HG03196 (cell line): ENCODE results near the gene DRC7.

Experiments used
- ATAC-seq: cut with Tn5 transposase; IDR thresholded peaks from one replicate; pipeline ENCODE4 v1.9.1; 2021; ENCODE audit not compliant: unreplicated experiment

DRC7 gene

GRCh38 chr16:57759541-57760356 is 65.1 kb downstream of the DRC7 start:
- ATAC-seq: no peak

DNA sequence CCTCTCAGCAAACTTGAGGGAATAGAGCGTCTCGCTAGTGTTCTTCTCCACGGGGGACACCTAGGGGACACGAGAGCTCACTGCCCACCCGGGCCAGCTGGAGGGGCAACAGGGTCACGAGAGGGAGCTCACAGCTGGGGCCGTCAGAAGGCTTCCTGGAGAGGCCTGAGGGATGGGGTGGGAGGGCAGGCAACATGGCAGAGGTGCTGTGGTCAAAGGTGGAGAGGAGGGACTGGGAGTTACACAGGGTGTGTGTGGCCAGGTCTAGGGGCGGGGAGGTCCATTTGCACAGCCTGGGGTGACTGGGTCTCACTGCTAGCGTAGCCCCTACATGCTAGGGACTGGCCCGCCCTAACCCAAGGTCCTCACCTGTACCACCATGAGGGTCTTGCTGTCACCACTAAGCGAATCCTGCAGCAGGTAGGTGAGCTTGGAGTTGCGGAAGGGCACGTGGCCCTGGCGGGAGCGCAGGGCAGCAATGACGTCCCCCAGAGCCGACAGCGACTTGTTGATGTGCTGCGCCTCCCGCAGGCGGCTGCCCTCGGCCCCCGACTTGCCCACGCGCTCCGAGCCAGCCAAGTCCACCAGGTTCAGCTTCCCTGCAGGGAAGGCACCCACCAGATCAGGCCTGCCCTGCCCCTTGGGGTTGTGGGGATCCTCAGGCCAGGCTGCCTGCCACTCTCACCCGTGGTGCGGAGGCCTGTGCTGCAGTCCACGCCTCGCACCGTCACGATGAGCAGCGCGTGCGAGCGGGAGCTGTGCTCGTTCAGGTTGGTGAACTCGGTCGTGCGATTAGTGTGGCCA is 66.0 kb downstream of the DRC7 start:
- no peak for ATAC-seq

DNA sequence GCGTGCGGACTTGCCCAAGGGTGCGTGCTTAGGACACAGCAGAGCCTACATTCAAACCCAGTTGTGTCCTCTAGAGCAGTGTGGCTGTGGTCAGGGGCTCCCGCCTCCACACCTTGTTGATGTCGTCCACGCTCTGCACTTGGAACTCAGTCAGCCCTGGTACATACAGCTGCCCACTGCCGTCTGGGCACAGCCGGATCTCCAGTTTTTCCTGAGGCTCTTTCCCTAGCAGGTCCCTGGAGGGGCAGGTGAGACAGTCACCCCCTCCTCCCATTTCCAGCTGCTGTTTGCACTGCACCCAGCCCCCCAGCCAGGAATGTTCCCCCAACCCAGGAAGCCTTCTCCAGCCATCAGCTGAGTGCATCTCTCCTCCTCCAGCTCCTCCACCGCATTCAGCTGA is 66.7 kb downstream of the DRC7 start:
- ATAC-seq: no peak

- ATAC-seq: no peak
These were observed 67.4 kb downstream of the DRC7 start for GRCh38 chr16:57761957-57762356.

GRCh38 chr16:57762365-57763040 is 67.9 kb downstream of the DRC7 start:
- ATAC-seq: no peak

DNA sequence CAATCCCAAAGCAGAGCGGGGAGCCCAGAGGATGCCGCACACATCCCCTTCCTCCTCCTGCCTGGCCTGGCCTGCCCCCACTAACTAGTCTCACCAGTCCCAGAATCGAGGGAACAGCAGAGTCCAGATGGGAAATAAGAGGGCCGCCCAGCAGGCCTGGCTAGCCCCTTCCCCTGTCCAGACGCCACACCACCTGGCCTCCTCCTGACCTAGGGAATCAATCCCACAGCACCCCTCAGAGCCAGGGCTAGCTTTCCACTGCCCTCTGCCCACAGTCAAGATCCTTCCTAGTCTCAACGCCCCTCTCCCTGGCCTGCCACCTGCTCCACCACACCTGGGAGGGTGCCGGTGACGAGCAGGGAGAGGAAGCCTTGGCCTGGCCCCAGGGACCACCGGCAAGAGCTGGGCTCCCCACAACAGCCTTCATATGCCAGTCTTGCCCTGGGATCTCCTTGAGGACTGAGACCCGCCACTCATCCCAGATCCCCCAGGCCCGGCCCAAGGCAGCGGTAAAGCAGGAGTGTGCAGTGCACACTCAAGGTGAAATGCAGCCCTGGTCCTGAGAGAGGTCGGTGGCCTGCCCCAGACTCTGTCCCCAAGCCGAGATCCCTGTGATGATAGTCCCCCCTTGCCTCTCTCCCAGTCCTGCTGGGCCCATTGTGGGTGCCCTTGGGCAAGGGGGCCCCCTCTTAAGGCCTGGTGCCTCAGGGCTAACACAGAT is 68.8 kb downstream of the DRC7 start:
- no peak for ATAC-seq

- no peak for ATAC-seq
These were observed 69.4 kb downstream of the DRC7 start for GRCh38 chr16:57764006-57764340.

GRCh38 chr16:57764341-57765159 is 69.9 kb downstream of the DRC7 start:
- ATAC-seq: no peak

DNA sequence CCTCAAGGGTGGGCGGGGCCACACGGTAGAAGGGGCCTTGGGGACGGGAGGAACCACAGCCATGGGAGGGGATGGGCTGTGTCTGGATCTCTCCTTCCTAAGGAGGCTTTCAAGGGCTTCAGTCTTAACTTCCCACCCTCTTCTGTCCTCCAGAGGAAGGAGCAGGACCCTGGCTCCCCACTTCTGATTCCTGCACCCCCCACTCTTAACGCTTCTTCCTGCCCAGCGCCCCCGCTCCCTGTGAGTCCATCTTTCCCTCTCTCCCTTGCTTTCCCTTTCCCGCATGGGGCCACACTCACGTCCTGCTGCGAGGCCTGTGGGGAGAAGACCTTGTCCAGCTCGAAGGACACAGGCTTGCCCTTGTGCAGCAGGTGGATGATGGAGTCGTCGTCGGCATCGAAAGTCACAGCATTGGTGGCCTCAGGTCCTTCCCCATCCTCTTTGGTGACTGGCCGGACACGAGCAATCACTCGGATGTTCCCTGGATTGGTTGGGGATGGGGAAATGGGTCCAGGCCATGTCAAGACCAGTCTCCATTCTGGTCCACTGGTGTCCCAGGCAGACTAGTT is 70.6 kb downstream of the DRC7 start:
- no peak for ATAC-seq

- no peak for ATAC-seq
These were observed 72.2 kb downstream of the DRC7 start for GRCh38 chr16:57766714-57767348.

DNA sequence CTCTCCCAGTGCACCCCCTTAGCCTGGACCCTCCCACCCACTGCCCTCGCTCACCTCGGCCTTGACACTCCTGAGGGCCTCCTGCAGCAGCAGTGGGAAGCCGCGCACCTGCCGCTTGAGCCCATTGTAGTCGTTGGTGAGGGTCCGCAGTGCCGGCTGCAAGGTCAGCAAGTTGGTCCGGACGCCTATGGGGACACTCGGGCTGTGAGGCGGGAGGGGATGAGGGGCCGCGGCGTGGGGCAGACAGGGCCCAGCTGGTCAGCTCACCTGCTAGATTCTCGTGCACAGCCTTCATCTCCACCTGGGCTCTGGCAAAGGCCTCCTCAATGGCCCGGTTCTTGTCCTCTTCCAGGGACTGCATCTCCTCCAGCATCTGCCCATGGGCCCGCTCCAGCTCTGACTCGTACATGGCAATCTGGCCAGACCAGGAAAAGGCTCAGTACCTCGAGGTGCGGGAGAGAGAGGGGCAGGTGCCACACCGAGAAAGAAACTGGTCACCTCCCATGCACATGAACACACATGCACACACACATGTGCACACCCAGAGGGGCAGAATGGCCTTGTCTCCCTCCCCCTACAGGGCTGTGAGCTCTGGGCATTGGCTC is 75.0 kb downstream of the DRC7 start:
- no peak for ATAC-seq

DNA sequence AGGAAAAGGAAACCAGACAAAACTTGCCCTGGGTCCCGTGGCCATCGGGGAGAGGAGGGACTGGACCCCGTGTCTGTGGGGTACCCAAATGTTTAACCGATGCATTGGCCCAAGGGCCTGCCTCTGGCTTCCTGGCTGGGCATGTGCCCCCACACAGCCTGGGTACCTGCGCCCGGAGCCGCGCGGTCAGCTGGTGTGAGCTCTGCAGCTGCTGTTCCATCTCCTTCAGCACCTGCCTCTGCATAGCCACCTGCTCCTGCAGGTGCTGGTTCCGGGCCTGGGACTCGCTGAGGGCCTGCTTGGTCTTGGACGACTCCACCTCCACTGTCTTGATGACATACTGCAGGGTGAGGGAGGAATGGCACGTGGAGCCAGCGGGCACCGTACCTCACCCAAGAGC is 75.8 kb downstream of the DRC7 start:
- no peak for ATAC-seq

DNA sequence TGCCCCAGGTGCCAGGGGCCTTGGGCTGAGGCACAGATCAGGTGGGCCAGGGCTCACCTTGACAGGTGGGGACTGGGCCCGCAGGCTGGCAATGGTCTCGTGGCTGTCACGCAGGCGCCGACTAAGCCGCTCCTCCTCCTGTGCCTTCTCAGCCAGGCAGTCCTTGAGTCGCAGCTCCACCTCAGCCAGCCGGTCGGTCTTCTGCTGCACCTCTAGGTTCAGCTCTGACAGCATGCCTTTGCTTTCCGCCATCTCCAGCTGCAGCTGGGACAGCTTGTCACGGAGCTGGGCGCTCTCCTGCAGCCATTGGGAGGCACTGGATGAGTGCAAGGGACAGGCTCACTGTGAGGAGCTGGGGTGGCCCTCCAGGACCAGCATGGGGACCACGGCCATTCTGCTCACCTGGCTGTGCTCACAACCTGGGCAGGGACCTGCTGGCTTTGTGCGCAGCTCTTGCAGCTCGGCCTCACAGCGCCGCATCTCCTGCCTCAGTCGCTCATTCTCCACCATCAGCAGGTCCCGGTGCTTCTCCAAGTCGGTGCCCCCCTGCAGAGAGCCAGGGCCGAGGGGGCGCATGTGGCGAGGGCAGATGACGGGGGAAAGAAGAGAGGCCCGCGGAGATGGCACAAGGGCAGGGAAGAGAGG is 76.7 kb downstream of the DRC7 start:
- ATAC-seq: no peak

DNA sequence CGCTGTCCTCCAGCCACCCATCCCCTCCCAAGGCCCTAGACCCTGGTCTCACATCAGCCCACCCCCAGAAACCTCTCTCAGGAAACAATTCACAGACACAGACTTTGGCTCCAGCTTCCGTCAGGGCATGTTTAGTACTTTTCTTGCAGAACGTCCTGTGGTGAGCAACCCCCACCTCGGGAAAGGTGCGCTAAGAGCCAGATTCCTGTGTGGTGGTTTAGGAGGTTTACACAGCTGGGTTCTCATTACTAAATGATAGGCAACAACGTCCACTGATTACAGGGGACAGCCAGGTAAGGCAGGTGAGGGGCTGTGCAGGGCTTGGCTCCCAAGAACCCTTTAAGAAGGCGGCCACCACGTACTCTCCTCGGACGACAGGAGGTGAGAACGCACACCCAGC is 78.4 kb downstream of the DRC7 start:
- ATAC-seq: no peak

DNA sequence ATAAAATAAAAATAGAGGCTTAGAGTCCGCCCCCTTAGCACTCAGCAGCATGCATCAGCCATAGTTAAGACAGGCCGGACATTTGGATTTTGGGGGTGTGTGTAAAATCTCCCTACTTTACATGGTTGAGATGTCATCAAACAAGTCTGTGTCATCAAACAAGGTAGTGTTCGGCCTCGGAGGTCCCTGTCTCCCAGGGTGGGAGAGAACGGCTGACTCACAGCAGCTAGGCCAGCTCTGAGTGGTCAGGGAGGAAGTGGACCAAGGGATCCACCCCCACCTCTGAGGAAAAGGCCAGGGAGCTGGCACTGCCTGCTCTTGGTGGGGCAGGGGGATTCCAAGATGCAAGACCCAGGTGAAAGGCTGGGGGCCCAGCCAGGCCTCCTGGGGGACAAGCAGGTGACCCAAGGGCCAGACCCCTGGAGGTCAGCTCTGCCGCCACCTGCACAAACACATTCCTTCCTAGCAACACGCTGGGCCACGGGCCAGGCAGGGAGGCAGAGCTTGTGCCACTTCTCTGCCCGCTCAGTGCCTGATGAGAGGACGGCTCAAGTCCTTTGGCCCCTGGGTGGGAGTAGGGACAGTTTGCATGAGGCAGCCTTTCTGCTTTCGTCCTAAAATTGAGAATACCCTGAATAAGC is 79.2 kb downstream of the DRC7 start:
- ATAC-seq: no peak

- ATAC-seq: no peak
These were observed 80.2 kb downstream of the DRC7 start for GRCh38 chr16:57774705-57775285.

DNA sequence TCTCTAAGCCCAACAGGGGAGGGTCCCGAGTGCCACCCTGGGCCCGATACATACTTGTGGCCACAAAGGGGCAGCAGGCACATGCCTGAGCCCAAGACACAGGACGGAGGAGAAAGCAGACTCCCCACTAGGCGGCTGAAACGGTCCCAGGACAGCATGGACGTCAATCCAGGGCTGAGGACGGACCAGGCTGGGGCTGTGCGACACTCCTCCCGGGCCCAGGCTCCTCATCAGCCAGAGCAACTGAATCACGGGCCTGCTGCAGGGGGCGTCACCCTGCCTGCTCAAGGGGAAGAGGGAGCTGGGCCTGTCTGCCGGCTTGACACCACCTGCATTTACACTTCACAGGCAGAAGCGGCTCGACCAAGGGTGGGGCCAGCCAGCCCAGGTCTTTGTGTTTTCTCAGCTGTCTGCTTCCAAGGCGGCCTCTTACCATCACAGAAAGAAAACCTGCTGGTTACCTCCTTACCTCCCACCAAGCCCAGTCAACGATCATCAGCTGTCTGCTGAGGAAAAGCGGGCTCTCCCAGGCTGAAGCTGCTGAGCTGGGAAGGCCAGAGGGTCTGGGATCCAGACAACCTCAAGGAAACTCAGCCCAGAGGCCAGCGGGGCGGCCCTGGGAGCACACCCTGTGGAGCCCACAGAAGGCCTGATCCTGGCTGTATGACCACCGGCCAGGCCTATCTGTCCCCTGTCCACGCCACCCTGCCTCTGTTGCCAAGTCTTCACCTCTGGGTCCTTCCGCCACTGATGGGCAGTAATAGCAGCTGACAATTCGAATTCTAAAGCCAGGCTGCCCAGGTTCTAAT is 81.3 kb downstream of the DRC7 start:
- no peak for ATAC-seq
